Stomach (tissue), 4 donors: ENCODE measurements around the gene DLG2.

Experiments
- CTCF ChIP-seq, 7 experiments: fragments of 450-650 bp in 4 of 7; fragments of 200-600 bp in 3 of 7; sonication (generic) in 3 of 7; IDR thresholded peaks; one replicate each; pipeline ENCODE4 v1.5.1; 2016 to 2019; ENCODE audit warnings: antibody characterized with exemption in 7 of 7, control low read depth in 2 of 7, mild to moderate bottlenecking in 1 of 7
- EP300 ChIP-seq: sonication (generic); formaldehyde crosslinking; IDR thresholded peaks from one replicate; pipeline ENCODE4 v1.6.1; 2017; ENCODE audit warnings: antibody characterized with exemption
- POLR2A ChIP-seq, 4 donors: fragments of 450-650 bp; IDR thresholded peaks; one replicate each; pipeline ENCODE4 v1.6.1; 2016; ENCODE audit warnings: antibody characterized with exemption in 4 of 4, control low read depth in 2 of 4, mild to moderate bottlenecking in 1 of 4, moderate library complexity in 1 of 4
- POLR2AphosphoS5 ChIP-seq, 3 donors: sonication (generic); formaldehyde crosslinking; IDR thresholded peaks; one replicate each; pipeline ENCODE4 v1.6.1; 2016; ENCODE audit warnings: antibody characterized with exemption in 3 of 3

- TF ChIP-seq CTCF (IDR thresholded peaks at IDR 0.05): no peak
- TF ChIP-seq POLR2AphosphoS5 (IDR thresholded peaks at IDR 0.05): no peak
- TF ChIP-seq POLR2A (IDR thresholded peaks at IDR 0.05): no peak
- no peak for TF ChIP-seq EP300
Observed at GRCh38 chr11:85590848-85591483, 36.2 kb downstream of the DLG2 start.
